Lower leg skin (tissue), 4 donors: ENCODE measurements around the gene GPBAR1. TPM values are rescaled to one million over a fixed set of nuclear protein-coding genes. Genes with fewer than 3 reads are reported as not detected.
"Not testable (repeated sequence)": the region's sequence is repeated elsewhere in the genome, so short reads cannot be mapped to it uniquely, and the experiment has no call there.

Experiments
- DNase-seq, 2 donors: peaks; one replicate each; pipeline ENCODE4 v3.0.0-alpha.2; 2019; ENCODE audit warnings: low spot score in 2 of 2
- H3K4me3 ChIP-seq: fragments of 200-600 bp; sonication (generic); 2 replicates; pipeline ENCODE4 v1.5.1; 2017; ENCODE audit warnings: mild to moderate bottlenecking, low read depth; ENCODE audit not compliant: poor library complexity, severe bottlenecking
- POLR2A ChIP-seq, 2 donors: fragments of 450-650 bp; IDR thresholded peaks; one replicate each; pipeline ENCODE4 v1.6.1; 2016 to 2017; ENCODE audit warnings: antibody characterized with exemption in 2 of 2, mild to moderate bottlenecking in 1 of 2, moderate library complexity in 1 of 2
- WGBS, 2 donors: methylation state at CpG; one replicate each; pipeline ENCODE4 v1.1.5; 2018; 5-methylcytosine and 5-hydroxymethylcytosine counted together
- intact Hi-C: fragments of 100-400 bp; cut with DNase I; formaldehyde crosslinking; loops from one replicate; pipeline ENCODE4 v1.15.0; 2023; ENCODE audit warnings: low total_unique reads
- microRNA-seq, 2 donors: library from miRNA; unstranded; fragments of <30 nt; microRNA quantifications; one replicate each; pipeline ENCODE4, GENCODE V29; 2016; ENCODE audit warnings: borderline replicate concordance in 2 of 2, borderline number of aligned reads in 1 of 2
- total RNA-seq, 4 donors: library from RNA; depleted of rRNA; stranded (reverse); fragments of >200 nt; gene quantifications; one replicate each; pipeline ENCODE4 v1.1.0, GENCODE V29; 2016
- TF ChIP-seq, protein P1 (sequence below), 3 donors: fragments of 450-650 bp; IDR thresholded peaks; one replicate each; pipeline ENCODE4 v1.5.1; 2016; ENCODE audit warnings: antibody characterized with exemption in 3 of 3, mild to moderate bottlenecking in 3 of 3, moderate library complexity in 2 of 3

Gene GPBAR1
- total RNA-seq, 4 donors from 2014 or later = 0.34 to 1.7 (median 1.4) TPM

DNA sequence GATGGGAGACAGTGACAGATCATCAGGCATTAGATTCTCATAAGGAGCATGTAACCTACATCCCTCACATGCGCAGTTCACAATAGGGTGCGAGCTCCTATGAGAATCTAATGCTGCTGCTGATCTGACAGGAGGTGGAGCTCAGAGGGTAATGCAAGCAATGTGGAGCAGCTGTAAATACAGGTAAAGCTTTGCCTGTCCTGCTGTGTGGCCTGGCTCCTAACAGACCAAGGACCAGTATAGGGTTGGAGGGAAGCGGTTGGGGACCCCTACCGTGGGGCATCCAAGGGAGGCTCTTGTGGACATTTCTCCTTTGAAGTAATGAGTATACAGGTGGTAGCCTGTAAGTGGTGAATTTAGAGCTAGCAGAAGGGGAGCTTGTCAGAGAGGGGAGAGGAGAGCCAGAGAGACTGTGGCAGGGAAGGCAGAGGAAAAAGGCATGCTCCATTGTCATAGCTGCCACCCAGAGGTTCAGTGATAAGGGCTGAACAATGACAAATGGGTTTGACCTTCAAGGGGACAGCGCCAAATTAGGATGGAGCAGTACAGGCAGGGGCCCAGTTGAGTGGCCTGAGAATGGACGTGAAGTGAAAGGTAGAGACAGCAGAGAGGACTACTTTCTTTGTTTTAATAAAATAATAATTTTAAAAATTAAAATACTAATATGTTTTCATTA, 46.7 kb downstream of the GPBAR1 start:
- intact Hi-C loops = loop anchor here (10.0 kb wide), 2 partner anchors 47 to 917 kb away; partner anchors contain the start of genes ANKZF1, ATG9A and CATIP
- no peak for DNase-seq
- 89 to 91% methylated on average over 6 of the region's 6 CpGs for WGBS, 2 donors
- TF ChIP-seq, protein P1, sequence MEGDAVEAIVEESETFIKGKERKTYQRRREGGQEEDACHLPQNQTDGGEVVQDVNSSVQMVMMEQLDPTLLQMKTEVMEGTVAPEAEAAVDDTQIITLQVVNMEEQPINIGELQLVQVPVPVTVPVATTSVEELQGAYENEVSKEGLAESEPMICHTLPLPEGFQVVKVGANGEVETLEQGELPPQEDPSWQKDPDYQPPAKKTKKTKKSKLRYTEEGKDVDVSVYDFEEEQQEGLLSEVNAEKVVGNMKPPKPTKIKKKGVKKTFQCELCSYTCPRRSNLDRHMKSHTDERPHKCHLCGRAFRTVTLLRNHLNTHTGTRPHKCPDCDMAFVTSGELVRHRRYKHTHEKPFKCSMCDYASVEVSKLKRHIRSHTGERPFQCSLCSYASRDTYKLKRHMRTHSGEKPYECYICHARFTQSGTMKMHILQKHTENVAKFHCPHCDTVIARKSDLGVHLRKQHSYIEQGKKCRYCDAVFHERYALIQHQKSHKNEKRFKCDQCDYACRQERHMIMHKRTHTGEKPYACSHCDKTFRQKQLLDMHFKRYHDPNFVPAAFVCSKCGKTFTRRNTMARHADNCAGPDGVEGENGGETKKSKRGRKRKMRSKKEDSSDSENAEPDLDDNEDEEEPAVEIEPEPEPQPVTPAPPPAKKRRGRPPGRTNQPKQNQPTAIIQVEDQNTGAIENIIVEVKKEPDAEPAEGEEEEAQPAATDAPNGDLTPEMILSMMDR (IDR thresholded peaks at IDR 0.05) = no peak
- TF ChIP-seq POLR2A (IDR thresholded peaks at IDR 0.05) = no peak
- H3K4me3 ChIP-seq = no peak overlapping the region

DNA sequence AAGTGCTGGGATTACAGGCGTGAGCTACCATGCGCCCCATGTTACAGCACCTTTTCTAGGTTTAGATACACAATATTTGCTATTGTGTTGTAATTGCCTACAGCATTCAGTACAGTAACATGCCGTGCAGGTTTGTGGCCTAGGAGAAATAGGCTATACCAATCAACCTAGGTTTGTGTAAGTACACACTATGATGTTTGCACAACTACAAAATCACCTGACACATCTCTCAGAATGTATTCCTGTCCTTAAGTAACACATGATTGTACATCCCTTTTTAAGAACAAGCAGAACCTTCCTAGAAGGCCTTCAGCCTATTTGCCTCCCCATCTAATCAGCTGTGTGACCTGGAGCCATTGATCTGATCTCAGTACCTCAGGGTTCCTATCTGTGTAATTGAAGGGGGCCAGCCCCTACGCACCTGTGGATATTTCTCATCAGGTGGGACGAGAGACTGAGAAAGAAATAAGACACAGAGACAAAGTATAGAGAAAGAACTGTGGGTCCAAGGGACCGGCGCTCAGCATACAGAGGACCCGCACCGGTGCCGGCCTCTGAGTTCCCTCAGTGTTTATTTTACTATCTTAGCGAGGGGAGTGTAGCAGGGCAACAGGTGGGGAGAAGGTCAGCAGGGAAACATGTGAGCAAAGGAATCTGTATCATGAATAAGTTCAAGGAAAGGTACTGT, 50.2 kb downstream of the GPBAR1 start:
- TF ChIP-seq POLR2A (IDR thresholded peaks at IDR 0.05) = no peak
- TF ChIP-seq, protein P1 (IDR thresholded peaks at IDR 0.05) = no peak
- DNase-seq = no peak
- intact Hi-C loops = no loop called here
- 91 to 92% methylated on average over 11 of the region's 11 CpGs for WGBS, 2 donors
- H3K4me3 ChIP-seq = no peak overlapping the region

DNA sequence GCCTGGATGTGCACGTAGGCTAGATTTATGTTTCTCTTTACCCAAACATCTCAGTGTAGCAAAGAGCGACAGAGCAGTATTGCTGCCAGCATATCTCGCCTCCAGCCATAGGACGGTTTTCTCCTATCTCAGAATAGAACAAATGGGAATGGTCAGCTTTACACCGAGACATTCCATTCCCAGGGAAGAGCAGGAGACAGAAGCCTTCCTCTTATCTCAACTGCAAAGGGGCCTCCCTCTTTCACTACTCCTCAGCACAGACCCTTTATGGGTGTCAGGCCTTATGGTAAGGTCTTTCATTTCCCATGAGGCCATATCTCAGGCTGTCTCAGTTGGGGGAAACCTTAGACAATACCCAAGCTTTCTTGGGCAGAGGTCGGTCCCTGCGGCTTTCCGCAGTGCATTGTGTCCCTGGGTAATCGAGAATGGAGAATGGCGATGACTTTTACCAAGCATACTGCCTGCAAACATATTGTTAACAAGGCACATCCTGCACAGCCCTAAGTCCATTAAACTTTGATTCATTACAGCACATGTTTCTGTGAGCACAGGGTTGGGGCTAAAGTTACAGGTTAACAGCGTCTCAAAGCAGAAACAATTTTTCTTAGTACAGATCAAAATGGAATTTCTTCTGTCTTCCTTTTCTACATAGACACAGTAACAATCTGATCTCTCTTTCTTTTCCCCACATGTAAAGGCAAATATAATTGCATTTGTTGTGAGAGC, 50.9 kb downstream of the GPBAR1 start:
- DNase-seq, H3K4me3 ChIP-seq, intact Hi-C loops: not testable (repeated sequence)
- WGBS, 2 donors = 81 to 85% methylated on average over 11 of the region's 11 CpGs

DNA sequence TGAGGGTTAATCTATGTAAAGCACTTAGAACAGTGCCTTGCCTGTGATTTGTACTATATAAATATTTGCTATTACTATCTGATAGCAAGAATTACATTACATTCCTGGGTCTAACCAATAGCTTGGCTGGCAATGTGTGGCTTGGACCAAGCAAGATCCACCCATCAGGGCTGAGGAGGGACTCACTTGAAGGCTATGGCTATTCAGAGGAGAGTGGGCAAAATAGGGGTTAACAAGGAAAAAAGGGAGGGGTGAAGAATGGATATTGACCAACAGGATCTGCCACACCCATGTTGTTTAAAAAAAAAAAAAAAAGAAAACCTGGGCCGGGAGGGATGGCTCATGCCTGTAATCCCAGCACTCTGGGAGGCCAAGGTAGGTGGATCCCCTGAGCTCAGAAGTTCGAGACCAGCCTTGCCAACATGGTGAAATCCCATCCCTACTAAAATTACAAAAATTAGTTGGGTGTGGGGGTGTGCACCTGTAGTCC, 51.5 kb downstream of the GPBAR1 start:
- no peak overlapping the region for H3K4me3 ChIP-seq
- 40 to 44% methylated on average over 2 of the region's 2 CpGs for WGBS, 2 donors
- TF ChIP-seq, protein P1 (IDR thresholded peaks at IDR 0.05) = no peak
- no peak for TF ChIP-seq POLR2A (IDR thresholded peaks at IDR 0.05)
- intact Hi-C loops = no loop called here
- DNase-seq = no peak

DNA sequence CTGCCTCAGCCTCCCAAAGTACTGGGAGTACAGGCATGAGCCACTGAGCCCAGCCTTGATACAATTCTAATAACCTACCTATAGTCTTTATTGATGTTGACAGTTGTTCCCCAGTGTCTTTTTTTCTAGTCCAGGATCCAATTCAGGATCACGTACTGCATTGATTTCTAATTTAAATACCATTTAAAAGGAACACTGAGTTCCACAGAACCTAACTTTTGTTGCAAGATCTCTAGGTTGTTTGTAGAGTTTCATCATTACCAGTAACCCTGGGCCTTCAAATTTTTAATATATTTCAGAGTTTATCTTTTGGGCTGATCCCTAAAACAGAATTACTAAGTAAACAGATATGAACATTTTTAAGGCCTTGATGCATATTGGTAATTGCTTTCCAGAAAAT, 52.5 kb downstream of the GPBAR1 start:
- DNase-seq = no peak
- intact Hi-C loops = no loop called here
- TF ChIP-seq, protein P1 (IDR thresholded peaks at IDR 0.05) = no peak
- no peak for TF ChIP-seq POLR2A (IDR thresholded peaks at IDR 0.05)
- no peak overlapping the region for H3K4me3 ChIP-seq
- WGBS, 2 donors = 89 to 93% methylated on average over 1 of the region's 1 CpG

Small RNA genes within 50 kb of the gene (microRNA-seq; reads per million reads assigned to microRNA genes)
- gene MIR6513 = 6.8 to 9.5 reads per million in 2 donors

Other genes with a start within 250 kb of the GPBAR1 start
- gene RUFY4, start 191.8 kb upstream of the GPBAR1 start, total RNA-seq = not detected
- gene CXCR2, start 135.0 kb upstream of the GPBAR1 start, total RNA-seq = 1 to 10 TPM; 1.7 to 2.8 (median 1.8) TPM
- gene CXCR1, start 94.1 kb upstream of the GPBAR1 start, total RNA-seq = under 1 TPM in 2 of 4 donors, not detected in 2; 0.15 to 0.46 TPM
- 100 to 1,000 TPM; 233 to 344 (median 300) TPM for gene ARPC2, start 43.8 kb upstream of the GPBAR1 start, total RNA-seq
- 100 to 1,000 TPM; 142 to 171 (median 151) TPM for gene AAMP, start 9.1 kb downstream of the GPBAR1 start, total RNA-seq
- 10 to 100 TPM; 26.6 to 60.6 (median 43.3) TPM for gene PNKD, start 9.5 kb downstream of the GPBAR1 start, total RNA-seq
- gene TMBIM1, start 31.5 kb downstream of the GPBAR1 start, total RNA-seq = 100 to 1,000 TPM; 205 to 318 (median 287) TPM
- not detected for gene CATIP, start 95.8 kb downstream of the GPBAR1 start, total RNA-seq
- gene SLC11A1, start 121.3 kb downstream of the GPBAR1 start, total RNA-seq = 1 to 10 TPM; 2.2 to 4.6 (median 3.5) TPM
- gene CTDSP1, start 138.9 kb downstream of the GPBAR1 start, total RNA-seq = 100 to 1,000 TPM in 2 of 4 donors, 10 to 100 TPM in 2; 64.8 to 108 (median 99.9) TPM
- under 1 TPM in 2 of 4 donors, not detected in 2; 0.84 to 0.98 TPM for gene VIL1, start 158.1 kb downstream of the GPBAR1 start, total RNA-seq